Uterus (tissue), 2 donors: ENCODE measurements around the gene MRC2.

ENCODE experiments used
- CTCF ChIP-seq, 4 experiments: fragments of 200-600 bp in 2 of 4; fragments of 450-650 bp in 2 of 4; sonication (generic) in 2 of 4; IDR thresholded peaks; one replicate each; pipeline ENCODE4 v1.5.1; 2016 to 2019; ENCODE audit warnings: antibody characterized with exemption in 4 of 4, mild to moderate bottlenecking in 2 of 4, moderate library complexity in 1 of 4
- POLR2A ChIP-seq, 2 donors: fragments of 450-650 bp; IDR thresholded peaks; one replicate each; pipeline ENCODE4 v1.6.1; 2016; ENCODE audit warnings: antibody characterized with exemption in 2 of 2, mild to moderate bottlenecking in 1 of 2, moderate library complexity in 1 of 2

DNA sequence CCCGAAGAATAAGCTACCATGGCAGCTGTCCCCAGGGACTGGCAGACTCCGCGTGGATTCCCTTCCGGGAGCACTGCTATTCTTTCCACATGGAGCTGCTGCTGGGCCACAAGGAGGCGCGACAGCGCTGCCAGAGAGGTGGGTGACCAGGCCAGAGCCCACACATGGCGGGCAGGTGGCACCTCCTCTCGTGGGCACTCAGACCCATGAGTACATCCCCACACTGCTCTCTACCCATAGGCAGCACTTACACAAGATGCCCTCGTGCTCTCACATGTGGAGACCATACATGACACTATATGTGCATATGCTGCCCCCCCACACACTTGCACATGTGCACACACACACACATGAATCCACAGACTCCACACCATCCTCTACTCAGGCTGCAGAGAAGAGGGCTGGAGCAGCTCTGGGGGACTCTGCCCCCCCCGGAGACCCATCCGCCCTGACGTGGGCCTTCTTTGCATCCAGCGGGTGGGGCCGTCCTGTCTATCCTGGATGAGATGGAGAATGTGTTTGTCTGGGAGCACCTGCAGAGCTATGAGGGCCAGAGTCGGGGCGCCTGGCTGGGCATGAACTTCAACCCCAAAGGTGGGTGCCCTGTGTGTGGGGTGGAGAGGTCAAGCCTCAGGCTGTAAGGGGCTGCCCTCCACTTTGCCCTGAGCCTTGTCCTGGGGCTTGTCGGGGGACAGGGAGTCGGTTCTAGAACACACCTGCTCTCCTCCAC, 62.9 kb downstream of the MRC2 start:
- TF ChIP-seq CTCF (IDR thresholded peaks at IDR 0.05), result no peak
- no peak for TF ChIP-seq POLR2A (IDR thresholded peaks at IDR 0.05)
